ENCODE measurements around the gene VARS2.

VARS2 gene

DNA sequence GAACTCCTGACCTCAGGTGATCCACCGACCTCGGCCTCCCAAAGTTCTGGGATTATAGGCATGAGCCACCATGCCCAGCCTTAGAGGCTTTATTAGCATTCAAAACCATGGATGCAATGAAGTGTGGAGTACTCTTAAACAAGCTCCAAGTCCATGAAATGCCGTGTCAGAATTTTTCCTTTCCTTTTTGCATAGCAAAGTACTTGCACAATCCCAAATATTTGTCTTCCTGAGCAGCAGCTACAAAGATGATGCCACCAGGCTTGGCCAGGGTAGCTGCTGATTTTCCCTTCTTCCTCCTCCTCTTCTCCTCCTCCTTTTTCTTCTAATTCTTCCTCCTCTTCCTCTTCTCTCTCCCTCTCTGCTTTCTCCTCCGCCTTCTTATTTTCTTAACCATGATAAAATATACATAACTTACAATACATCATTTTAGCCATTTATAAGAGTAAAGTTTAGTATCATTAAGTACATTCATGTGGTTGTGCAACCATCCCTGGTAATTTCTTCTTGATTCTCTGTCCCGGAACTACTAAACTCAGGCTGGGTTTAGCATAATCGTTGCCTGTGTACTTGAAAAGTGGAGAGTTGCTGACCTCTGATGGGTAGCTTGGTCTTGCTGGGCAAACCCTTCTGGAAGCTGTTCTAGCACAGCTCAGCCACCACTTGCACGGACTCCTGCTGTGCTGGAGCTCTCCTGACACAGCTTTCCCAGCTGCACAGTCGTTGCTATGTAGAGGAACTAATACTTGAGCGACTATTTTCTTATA lies 47.1 kb downstream of the VARS2 start:
- no peak overlapping the region for H3K4me2 ChIP-seq (ENCODE audit: low read length)
- H3K27ac ChIP-seq = no peak overlapping the region
- H3K36me3 ChIP-seq (ENCODE audit: control insufficient read depth, insufficient read depth, low read length) = no peaks in the 10 kb centered on the region
- no peaks in the 10 kb centered on the region for H3K27me3 ChIP-seq (ENCODE audit: control insufficient read depth, insufficient read depth, low read length)
- H2AFZ ChIP-seq = no peak overlapping the region
- no peak overlapping the region for H3K9ac ChIP-seq
- no peak overlapping the region for H3K4me3 ChIP-seq (ENCODE audit: low read depth, low read length)
- H3K79me2 ChIP-seq = no peaks in the 10 kb centered on the region
- H3K4me1 ChIP-seq = peaks cover 11% of the 10 kb centered on the region
- TF ChIP-seq CTCF (IDR thresholded peaks at IDR 0.05) = no peak
- H3K9me3 ChIP-seq (ENCODE audit: control insufficient read depth, low read length) = no peaks in the 10 kb centered on the region

- no peak overlapping the region for H3K9ac ChIP-seq
- H3K79me2 ChIP-seq = no peaks in the 10 kb centered on the region
- H3K4me2 ChIP-seq (ENCODE audit: low read length) = no peak overlapping the region
- H3K27ac ChIP-seq = no peak overlapping the region
- no peak for TF ChIP-seq CTCF (IDR thresholded peaks at IDR 0.05)
- H3K36me3 ChIP-seq (ENCODE audit: control insufficient read depth, insufficient read depth, low read length) = no peaks in the 10 kb centered on the region
- peaks cover 10% of the 10 kb centered on the region for H3K4me1 ChIP-seq
- no peaks in the 10 kb centered on the region for H3K9me3 ChIP-seq (ENCODE audit: control insufficient read depth, low read length)
- no peaks in the 10 kb centered on the region for H3K27me3 ChIP-seq (ENCODE audit: control insufficient read depth, insufficient read depth, low read length)
- no peak overlapping the region for H3K4me3 ChIP-seq (ENCODE audit: low read depth, low read length)
- peak overlapping the region; percentile 64 for H2AFZ ChIP-seq
These were observed 48.7 kb downstream of the VARS2 start for GRCh38 chr6:30962716-30963115.

DNA sequence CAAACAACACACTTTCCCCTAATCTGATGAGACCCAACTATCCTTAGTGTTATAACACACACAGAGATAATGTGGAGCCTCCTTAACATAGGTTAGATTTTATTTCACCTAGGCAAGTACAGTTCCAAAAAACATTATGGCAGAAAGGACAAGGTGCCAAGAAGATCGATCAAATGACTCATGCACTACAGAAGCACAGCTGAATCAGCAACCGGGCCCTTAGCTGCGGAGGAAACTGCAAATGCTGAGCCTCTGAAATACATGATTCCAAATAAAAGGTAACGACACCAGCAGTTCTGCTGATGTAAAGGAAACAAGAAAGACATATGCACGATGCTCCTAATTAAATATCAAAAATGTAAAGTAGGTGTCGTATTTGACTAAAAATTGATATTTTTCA lies 49.6 kb downstream of the VARS2 start:
- no peaks in the 10 kb centered on the region for H3K79me2 ChIP-seq
- H3K27me3 ChIP-seq (ENCODE audit: control insufficient read depth, insufficient read depth, low read length) = no peaks in the 10 kb centered on the region
- no peaks in the 10 kb centered on the region for H3K36me3 ChIP-seq (ENCODE audit: control insufficient read depth, insufficient read depth, low read length)
- no peak overlapping the region for H3K4me3 ChIP-seq (ENCODE audit: low read depth, low read length)
- TF ChIP-seq CTCF (IDR thresholded peaks at IDR 0.05) = no peak
- peaks cover 10% of the 10 kb centered on the region for H3K4me1 ChIP-seq
- H3K9ac ChIP-seq = no peak overlapping the region
- H3K4me2 ChIP-seq (ENCODE audit: low read length) = no peak overlapping the region
- peak overlapping the region; percentile 84 for H2AFZ ChIP-seq
- H3K9me3 ChIP-seq (ENCODE audit: control insufficient read depth, low read length) = no peaks in the 10 kb centered on the region
- peak overlapping the region; percentile 48 for H3K27ac ChIP-seq

GRCh38 chr6:30964075-30964474 lies 50.0 kb downstream of the VARS2 start:
- peak overlapping the region; percentile 84 for H2AFZ ChIP-seq
- no peaks in the 10 kb centered on the region for H3K79me2 ChIP-seq
- TF ChIP-seq CTCF (IDR thresholded peaks at IDR 0.05) = no peak
- peak overlapping the region; percentile 48 for H3K27ac ChIP-seq
- no peak overlapping the region for H3K4me3 ChIP-seq (ENCODE audit: low read depth, low read length)
- no peak overlapping the region for H3K9ac ChIP-seq
- H3K27me3 ChIP-seq (ENCODE audit: control insufficient read depth, insufficient read depth, low read length) = no peaks in the 10 kb centered on the region
- H3K4me2 ChIP-seq (ENCODE audit: low read length) = no peak overlapping the region
- no peaks in the 10 kb centered on the region for H3K36me3 ChIP-seq (ENCODE audit: control insufficient read depth, insufficient read depth, low read length)
- no peaks in the 10 kb centered on the region for H3K9me3 ChIP-seq (ENCODE audit: control insufficient read depth, low read length)
- peaks cover 10% of the 10 kb centered on the region for H3K4me1 ChIP-seq

GRCh38 chr6:30965140-30965601 lies 51.1 kb downstream of the VARS2 start:
- H3K27ac ChIP-seq = no peak overlapping the region
- no peaks in the 10 kb centered on the region for H3K27me3 ChIP-seq (ENCODE audit: control insufficient read depth, insufficient read depth, low read length)
- no peak for TF ChIP-seq CTCF (IDR thresholded peaks at IDR 0.05)
- H3K4me3 ChIP-seq (ENCODE audit: low read depth, low read length) = no peak overlapping the region
- no peaks in the 10 kb centered on the region for H3K9me3 ChIP-seq (ENCODE audit: control insufficient read depth, low read length)
- no peak overlapping the region for H3K9ac ChIP-seq
- peaks cover 10% of the 10 kb centered on the region for H3K4me1 ChIP-seq
- H2AFZ ChIP-seq = no peak overlapping the region
- H3K79me2 ChIP-seq = no peaks in the 10 kb centered on the region
- no peak overlapping the region for H3K4me2 ChIP-seq (ENCODE audit: low read length)
- H3K36me3 ChIP-seq (ENCODE audit: control insufficient read depth, insufficient read depth, low read length) = no peaks in the 10 kb centered on the region

Measured in parathyroid adenoma (tissue), 2 donors.